Coronary artery (tissue), 2 donors: ENCODE measurements around the gene CLCNKA.
A peak's percentile ranks its signal among the peaks of the same experiment; 100 is the strongest.

Experiments
- DNase-seq: peaks from one replicate; pipeline ENCODE4 v3.0.0-alpha.2; 2017; ENCODE audit warnings: low spot score
- H3K27ac ChIP-seq, 2 donors: fragments of 200-600 bp; sonication (generic); one replicate each; pipeline ENCODE4 v1.5.1; 2016 to 2019
- H3K4me3 ChIP-seq: fragments of 200-600 bp; sonication (generic); 2 replicates; pipeline ENCODE4 v1.5.1; 2016; ENCODE audit warnings: mild to moderate bottlenecking, moderate library complexity
- CTCF ChIP-seq: fragments of 200-600 bp; sonication (generic); IDR thresholded peaks from one replicate; pipeline ENCODE4 v1.5.1; 2019; ENCODE audit warnings: antibody characterized with exemption

CLCNKA gene

DNA sequence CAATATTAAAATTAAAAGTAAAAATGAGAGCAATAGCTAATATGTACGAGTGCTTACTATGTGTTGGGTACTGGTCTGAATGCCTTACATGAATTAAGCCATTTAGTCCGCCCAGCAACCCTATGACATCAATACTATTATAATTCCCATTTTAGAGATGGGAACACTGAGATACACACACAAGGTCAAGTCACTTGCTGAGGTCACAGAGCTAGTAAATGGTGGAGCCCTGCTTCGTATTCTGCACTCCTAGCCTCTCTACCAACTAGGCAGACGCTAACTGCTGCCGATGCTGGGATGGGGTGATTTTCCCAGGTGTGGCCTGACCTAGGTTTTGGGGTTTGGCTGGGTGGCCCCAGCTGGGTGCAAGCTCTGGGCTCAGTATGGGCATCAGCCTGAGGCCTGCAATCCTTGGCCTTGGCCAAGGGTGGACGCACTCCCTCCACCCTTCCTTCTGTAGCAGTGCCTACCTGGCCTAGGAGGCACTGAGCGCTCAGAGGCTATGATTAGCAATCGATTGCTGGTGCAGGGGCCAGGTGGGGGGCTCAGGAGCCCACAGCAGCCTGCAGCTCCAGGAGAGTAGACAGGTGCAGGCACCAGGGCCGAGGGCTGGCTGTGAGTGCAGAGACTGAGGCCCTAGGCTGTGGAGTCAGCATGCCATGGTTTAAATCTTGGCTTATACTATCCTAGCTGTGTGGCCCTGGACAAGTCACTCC, 49.0 kb downstream of the CLCNKA start:
- Histone ChIP-seq H3K4me3 (no peak overlapping the region), H3K27ac (no peak overlapping the region)
- DNase-seq, result no peak
- TF ChIP-seq CTCF, result no peak

GRCh38 chr1:16071614-16072013, 49.8 kb downstream of the CLCNKA start:
- H3K27ac ChIP-seq, result no peak overlapping the region
- no peak overlapping the region for H3K4me3 ChIP-seq
- TF ChIP-seq CTCF, result no peak
- DNase-seq, result no peak

DNA sequence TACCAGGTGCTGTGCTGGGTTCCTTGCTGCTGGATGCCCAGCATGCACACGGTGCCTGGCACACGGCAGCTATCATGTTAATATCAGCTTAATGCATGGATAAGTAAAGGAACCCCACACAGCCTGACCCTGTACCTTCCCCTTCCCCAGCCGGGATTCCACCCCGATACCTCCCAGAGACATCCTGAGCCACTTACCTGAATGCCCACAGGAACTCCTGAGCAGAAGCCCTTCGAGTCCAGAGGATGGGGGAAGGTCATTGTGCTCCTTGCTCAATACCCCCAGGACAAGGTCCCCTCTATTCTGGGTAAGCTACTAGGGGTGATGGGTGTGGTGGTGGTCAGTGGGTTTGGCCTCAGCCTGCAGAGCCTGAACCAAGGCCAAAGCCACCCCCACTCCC, 50.3 kb downstream of the CLCNKA start:
- no peak overlapping the region for H3K4me3 ChIP-seq
- TF ChIP-seq CTCF, result no peak
- no peak for DNase-seq

DNA sequence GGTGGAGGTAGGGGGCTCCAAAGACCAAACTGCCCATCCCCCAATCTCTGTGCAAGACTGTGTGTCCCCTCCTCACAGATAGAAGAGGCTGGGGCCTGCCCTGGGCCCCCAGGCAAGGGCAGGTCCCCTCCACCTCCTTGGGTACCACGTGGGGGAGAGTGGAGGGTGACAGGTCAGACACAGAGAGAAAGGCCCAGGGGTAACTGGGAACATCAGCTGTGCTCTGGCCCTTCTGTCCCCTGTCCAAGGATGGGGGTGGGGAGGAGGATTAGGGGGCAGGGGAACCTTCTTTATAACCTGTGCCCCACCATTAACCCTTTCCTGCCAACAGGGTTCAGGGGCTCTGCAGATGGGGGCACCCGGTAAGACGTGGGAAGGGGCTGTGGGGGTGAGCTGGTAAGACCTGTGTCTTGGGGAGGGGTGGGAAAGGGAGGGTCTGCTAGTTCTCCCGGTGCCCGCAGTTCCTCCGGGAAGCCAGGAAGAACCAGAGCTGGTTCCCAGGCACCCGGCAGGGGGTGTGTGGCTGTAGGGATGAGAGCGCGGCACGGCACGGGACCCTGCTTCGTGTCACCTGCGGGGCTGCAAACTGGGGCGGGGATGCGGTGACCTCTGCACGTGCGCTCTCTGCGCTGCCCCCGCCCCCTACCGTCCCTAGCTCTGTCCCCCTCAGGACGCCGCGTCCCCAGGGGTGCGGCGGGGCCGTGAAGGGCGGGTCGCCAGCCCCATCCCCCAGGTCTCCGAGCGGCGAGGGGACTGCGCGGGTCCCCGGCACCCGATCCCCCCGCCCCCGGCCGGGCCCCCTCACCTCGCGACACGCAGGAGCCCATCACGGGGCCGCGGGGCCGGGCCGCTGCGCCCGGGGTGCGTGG, 51.0 kb downstream of the CLCNKA start:
- peak overlapping the region; percentile 67 for H3K4me3 ChIP-seq
- H3K27ac ChIP-seq, result no peak overlapping the region
- TF ChIP-seq CTCF, result no peak
- DNase-seq, result no peak

More for the DNA sequence above, 50.3 kb downstream of the CLCNKA start:
- no peak overlapping the region for H3K27ac ChIP-seq

DNA sequence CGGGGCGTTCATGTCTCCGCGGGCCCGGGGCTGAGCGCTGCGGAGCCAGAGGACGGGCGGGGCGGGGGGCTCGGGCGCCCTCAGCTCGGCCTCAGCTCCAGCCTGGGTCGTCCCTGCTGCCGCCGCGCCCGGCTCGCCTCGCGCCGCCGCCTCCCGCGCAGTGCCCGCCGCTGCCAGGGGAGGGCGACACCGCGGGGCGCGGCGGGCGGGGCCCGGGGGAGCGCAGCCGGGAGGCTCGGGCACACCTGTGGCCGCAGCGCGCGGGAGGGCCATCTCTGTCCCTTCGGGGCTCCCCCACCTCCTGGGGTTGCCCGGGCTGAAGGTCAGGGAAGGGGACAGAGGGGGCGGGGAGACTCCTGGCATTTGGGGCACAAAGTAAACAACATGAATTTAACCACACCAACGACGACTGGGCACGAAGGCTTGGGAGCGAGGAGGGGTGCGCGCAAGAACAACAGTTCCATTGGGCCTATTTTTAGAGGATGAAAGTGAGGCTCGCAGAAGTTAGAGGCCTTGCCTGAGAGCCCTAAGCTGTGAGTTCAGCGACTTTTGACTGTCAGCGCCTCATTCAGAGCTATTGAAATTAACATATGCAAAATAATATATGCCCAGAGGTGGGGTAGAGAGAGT, 51.8 kb downstream of the CLCNKA start, which contains the start of gene FAM131C:
FAM131C (minus strand) TSS at position 162 of the 630 bp plus-strand sequence. CDS start 209 bp downstream, outside the sequence.
- TF ChIP-seq CTCF, result peak; percentile 25
- no peak for DNase-seq
- Histone ChIP-seq H3K4me3 (peak within 1 kb of the TSS; percentile 67), H3K27ac (no peak within 1 kb of the TSS)

DNA sequence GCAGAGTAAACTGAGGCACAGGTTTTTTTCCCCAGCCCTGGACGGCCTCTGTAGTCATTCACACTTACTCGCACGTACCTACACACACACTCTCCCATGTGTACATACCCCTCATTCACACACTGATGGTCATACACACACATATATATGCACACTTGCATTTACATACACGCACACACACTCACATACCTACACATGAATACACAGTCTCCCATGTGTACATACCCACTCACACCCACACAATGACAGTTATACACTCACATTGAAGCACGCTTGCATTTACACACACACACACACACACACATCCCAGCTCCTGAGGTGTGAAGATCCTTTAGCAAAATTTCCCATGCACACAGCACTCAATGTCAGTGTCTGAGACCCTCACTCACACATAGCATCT, 52.4 kb downstream of the CLCNKA start:
- no peak for DNase-seq
- peak overlapping the region; percentile 67 for H3K4me3 ChIP-seq
- TF ChIP-seq CTCF, result no peak
- H3K27ac ChIP-seq, result no peak overlapping the region
